Osteoblast (primary cell): ENCODE results near the gene FANCD2OS. TPM values are rescaled to one million over a fixed set of nuclear protein-coding genes. Genes with fewer than 3 reads are reported as not detected.
"Not testable (repeated sequence)": the region's sequence is repeated elsewhere in the genome, so short reads cannot be mapped to it uniquely, and the experiment has no call there.

Experiments used
- DNase-seq: peaks from one replicate; pipeline ENCODE4 v3.0.0; 2011; ENCODE audit warnings: low spot score, mixed read lengths; ENCODE audit not compliant: insufficient read length; ENCODE audit errors: missing footprints
- H2AFZ ChIP-seq: 2 replicates; pipeline ENCODE4 v1.6.0; 2011; ENCODE audit warnings: mild to moderate bottlenecking, low read length
- H3K27ac ChIP-seq: 2 replicates; pipeline ENCODE4 v1.5.1; 2011; ENCODE audit warnings: mild to moderate bottlenecking, low read depth, low read length, moderate library complexity
- H3K27me3 ChIP-seq: 2 replicates; pipeline ENCODE4 v1.6.0; 2012; ENCODE audit warnings: mild to moderate bottlenecking, control low read depth, inconsistent platforms, low read length, moderate library complexity; ENCODE audit not compliant: insufficient read depth
- H3K36me3 ChIP-seq: 2 replicates; pipeline ENCODE4 v1.5.1; 2011; ENCODE audit warnings: mild to moderate bottlenecking, low read length, control low read depth, moderate library complexity; ENCODE audit not compliant: insufficient read depth
- H3K4me1 ChIP-seq: 2 replicates; pipeline ENCODE4 v1.5.1; 2011; ENCODE audit warnings: mild to moderate bottlenecking, low read length, control low read depth, moderate library complexity; ENCODE audit not compliant: insufficient read depth
- H3K4me2 ChIP-seq: 2 replicates; pipeline ENCODE4 v1.6.0; 2011; ENCODE audit warnings: mild to moderate bottlenecking, low read length; ENCODE audit not compliant: insufficient read depth
- H3K4me3 ChIP-seq: fragments of 200-600 bp; sonication (generic); 3 replicates; pipeline ENCODE4 v1.5.1; 2012; ENCODE audit warnings: mild to moderate bottlenecking, low read length, inconsistent platforms; ENCODE audit not compliant: insufficient read depth
- H3K79me2 ChIP-seq: 2 replicates; pipeline ENCODE4 v1.6.0; 2012; ENCODE audit warnings: mild to moderate bottlenecking, low read length, control low read depth, inconsistent platforms; ENCODE audit not compliant: insufficient read depth
- H3K9me3 ChIP-seq: 2 replicates; pipeline ENCODE4 v1.5.1; 2011; ENCODE audit warnings: low read depth, low read length, control low read depth
- H4K20me1 ChIP-seq: 2 replicates; pipeline ENCODE4 v1.6.0; 2012; ENCODE audit warnings: mild to moderate bottlenecking, low read length, control low read depth; ENCODE audit not compliant: insufficient read depth
- total RNA-seq: library from RNA; depleted of rRNA; stranded (reverse); fragments of >200 nt; gene quantifications from 2 replicates; pipeline ENCODE4 v1.2.3, GENCODE V29; 2012
- TF ChIP-seq, protein P1 (sequence below): IDR thresholded peaks from 2 replicates; pipeline ENCODE4 v1.5.1; 2011; ENCODE audit warnings: mild to moderate bottlenecking, low read depth, low read length, moderate library complexity; ENCODE audit errors: extremely low read depth

FANCD2OS gene
- total RNA-seq, 1 donor = not detected

DNA sequence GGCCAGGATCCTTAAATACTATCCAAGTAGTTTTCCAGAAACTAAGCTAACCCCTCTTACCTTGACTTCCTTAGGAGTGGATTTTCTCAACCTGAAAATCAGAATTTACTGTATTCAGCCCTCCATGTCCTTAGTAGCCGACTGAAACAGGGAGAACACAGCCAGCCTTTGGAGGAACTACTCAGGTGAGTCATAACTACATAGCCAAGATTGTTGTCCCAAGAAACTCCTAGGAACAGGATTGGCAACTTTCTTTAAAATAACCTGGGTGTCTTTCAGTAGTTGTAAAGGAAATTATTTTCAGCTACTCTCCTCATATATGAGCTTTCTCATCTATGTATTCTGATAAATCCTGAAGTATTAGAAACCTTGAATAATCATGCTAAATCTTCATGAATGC lies 22.3 kb downstream of the FANCD2OS start:
- Histone ChIP-seq H3K4me3 (no peak overlapping the region), H3K27me3 (no peaks in the 10 kb centered on the region), H3K9me3 (no peaks in the 10 kb centered on the region), H4K20me1 (no peaks in the 10 kb centered on the region), H3K4me2 (no peak overlapping the region), H3K79me2 (no peaks in the 10 kb centered on the region), H2AFZ (no peak overlapping the region), H3K4me1 (no peaks in the 10 kb centered on the region), H3K27ac (no peak overlapping the region), H3K36me3 (peaks cover 14% of the 10 kb centered on the region)
- TF ChIP-seq, protein P1, sequence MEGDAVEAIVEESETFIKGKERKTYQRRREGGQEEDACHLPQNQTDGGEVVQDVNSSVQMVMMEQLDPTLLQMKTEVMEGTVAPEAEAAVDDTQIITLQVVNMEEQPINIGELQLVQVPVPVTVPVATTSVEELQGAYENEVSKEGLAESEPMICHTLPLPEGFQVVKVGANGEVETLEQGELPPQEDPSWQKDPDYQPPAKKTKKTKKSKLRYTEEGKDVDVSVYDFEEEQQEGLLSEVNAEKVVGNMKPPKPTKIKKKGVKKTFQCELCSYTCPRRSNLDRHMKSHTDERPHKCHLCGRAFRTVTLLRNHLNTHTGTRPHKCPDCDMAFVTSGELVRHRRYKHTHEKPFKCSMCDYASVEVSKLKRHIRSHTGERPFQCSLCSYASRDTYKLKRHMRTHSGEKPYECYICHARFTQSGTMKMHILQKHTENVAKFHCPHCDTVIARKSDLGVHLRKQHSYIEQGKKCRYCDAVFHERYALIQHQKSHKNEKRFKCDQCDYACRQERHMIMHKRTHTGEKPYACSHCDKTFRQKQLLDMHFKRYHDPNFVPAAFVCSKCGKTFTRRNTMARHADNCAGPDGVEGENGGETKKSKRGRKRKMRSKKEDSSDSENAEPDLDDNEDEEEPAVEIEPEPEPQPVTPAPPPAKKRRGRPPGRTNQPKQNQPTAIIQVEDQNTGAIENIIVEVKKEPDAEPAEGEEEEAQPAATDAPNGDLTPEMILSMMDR = no peak
- no peak for DNase-seq

DNA sequence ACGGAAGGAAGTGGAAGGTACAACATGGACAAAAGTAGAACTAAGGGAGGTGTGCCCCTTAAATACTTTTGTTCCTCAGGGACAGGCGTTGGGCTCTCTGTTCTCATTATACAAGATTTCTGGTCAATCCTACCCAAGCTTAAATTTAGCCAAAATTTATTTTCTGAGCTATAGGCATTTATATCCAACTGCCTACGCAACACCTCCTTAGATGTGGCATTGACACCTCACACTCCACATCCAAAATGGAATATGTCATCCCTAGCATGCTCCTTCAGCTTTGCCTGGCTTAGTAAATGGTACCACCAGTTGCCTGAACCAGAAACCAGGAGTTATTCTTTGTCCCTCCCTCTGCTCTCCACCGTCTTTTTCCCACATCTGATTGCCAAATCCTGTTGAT lies 26.2 kb downstream of the FANCD2OS start:
- Histone ChIP-seq H3K27ac (no peak overlapping the region), H3K4me2 (no peak overlapping the region), H2AFZ (no peak overlapping the region), H4K20me1 (no peaks in the 10 kb centered on the region), H3K36me3 (peaks cover 15% of the 10 kb centered on the region), H3K9me3 (no peaks in the 10 kb centered on the region), H3K79me2 (no peaks in the 10 kb centered on the region), H3K4me1 (no peaks in the 10 kb centered on the region), H3K27me3 (no peaks in the 10 kb centered on the region), H3K4me3 (no peak overlapping the region)
- TF ChIP-seq, protein P1 = no peak
- no peak for DNase-seq

DNA sequence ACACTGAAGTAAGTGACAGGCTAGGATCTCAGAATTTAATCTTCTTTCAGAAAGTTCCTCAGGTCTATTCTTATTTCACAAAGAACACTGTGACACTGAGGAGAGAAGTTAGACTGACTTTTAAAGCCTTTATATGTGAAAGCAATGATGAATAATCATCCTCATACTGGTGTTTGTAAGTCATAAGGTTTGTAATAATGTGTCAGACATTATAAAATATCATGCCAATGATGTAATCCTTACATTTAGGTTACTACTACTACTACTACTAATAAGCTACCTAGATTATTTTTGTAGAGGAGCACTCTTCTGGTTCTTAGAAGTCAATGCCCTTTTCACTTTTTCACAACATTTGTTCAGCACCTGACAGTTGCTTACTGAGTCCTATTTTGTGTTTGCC lies 33.4 kb downstream of the FANCD2OS start:
- no peaks in the 10 kb centered on the region for H3K27me3 ChIP-seq
- no peak overlapping the region for H2AFZ ChIP-seq
- peak; percentile 74 for DNase-seq
- no peaks in the 10 kb centered on the region for H3K4me1 ChIP-seq
- TF ChIP-seq, protein P1 = no peak
- no peak overlapping the region for H3K4me3 ChIP-seq
- H3K27ac ChIP-seq = no peak overlapping the region
- H3K9me3 ChIP-seq = no peaks in the 10 kb centered on the region
- H3K79me2 ChIP-seq = no peaks in the 10 kb centered on the region
- no peaks in the 10 kb centered on the region for H4K20me1 ChIP-seq
- no peak overlapping the region for H3K4me2 ChIP-seq
- no peaks in the 10 kb centered on the region for H3K36me3 ChIP-seq

DNA sequence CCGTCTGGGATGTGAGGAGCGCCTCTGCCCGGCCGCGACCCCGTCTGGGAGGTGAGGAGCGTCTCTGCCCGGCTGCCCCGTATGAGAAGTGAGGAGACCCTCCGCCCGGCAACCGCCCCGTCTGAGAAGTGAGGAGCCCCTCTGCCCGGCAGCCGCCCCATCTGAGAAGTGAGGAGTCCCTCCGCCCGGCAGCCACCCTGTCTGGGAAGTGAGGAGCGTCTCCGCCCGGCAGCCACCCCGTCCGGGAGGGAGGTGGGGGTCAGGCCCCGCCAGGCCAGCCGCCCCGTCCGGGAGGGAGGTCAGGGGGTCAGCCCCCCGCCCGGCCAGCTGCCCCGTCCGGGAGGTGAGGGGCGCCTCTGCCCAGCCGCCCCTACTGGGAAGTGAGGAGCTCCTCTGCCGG lies 38.0 kb downstream of the FANCD2OS start:
- H3K36me3 ChIP-seq, H3K79me2 ChIP-seq, H3K27me3 ChIP-seq: not testable (repeated sequence)

More for the DNA sequence above, 38.0 kb downstream of the FANCD2OS start:
- not testable (repeated sequence) for DNase-seq, H3K4me2 ChIP-seq, H3K4me1 ChIP-seq, H3K4me3 ChIP-seq, H3K9me3 ChIP-seq, H2AFZ ChIP-seq, H4K20me1 ChIP-seq, H3K27ac ChIP-seq
